Renal pelvis (tissue), 4 donors: ENCODE measurements around the gene EZR. TPM values are rescaled to one million over a fixed set of nuclear protein-coding genes. Genes with fewer than 3 reads are reported as not detected.

ENCODE experiments used
- DNase-seq: peaks from one replicate; pipeline ENCODE4 v3.0.0-alpha.2; 2013
- polyA plus RNA-seq, 3 donors: library from polyadenylated mRNA; unstranded; fragments of 120-200 nt; gene quantifications; one replicate each; pipeline ENCODE4 v1.2.1, GENCODE V29; 2013; ENCODE audit not compliant: insufficient read length in 3 of 3

Gene EZR
- polyA plus RNA-seq, 3 donors = 256 to 292 (median 274) TPM

DNA sequence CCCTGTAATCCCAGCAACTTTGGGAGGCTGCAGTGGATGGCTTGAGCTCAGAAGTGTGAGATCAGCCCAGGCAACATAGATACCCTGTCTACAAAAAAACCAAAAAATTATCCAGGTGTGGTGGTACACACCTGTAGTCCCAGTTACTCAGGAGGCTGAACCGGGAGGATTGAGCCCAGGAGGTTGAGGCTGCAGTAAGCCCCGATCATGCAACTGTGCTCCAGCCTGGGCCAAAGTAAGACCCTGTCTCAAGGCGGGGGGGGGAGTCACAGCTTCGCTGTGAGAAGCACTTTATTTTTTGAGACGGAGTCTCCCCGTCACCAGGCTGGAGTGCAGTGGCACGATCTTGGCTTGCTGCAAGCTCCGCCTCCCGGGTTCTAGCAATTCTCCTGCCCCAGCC lies 54.2 kb downstream of the EZR start:
- no peak for DNase-seq

GRCh38 chr6:158764183-158764849 lies 54.9 kb downstream of the EZR start:
- no peak for DNase-seq

DNA sequence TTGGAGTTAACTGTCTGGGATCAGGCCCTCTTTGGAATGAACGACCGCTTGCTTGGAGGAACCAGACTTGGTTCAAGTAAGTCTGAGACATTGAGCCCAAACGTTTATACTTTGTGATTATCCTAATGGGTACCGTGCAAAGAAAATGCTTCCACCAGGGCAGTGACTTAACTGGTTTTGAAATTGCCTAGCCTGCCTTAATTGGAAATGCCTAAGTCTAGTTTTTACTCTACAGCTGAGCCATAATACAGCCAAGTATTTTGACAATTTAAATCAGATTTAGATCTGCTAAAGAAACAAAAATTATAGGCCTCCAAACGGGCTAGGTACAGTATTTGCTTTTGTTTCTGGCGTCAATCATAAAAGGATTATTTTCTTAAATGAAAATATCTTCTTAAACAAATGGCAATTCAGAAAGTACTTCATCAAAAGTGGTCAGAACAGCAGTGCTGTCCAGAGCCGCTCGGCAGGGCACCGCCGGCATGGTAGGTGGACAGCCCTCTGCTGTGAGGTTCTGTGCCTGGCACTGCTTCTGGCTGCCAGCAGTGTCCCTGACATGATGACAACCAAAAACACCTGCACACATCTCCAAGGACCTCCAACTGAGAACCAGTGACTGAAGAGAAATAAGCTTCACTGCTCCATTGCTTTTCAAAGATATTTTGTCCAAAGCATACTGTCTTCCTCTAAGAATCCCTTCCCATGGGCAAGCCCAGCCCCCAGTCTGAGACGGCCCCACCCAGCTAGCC lies 55.6 kb downstream of the EZR start:
- no peak for DNase-seq

DNA sequence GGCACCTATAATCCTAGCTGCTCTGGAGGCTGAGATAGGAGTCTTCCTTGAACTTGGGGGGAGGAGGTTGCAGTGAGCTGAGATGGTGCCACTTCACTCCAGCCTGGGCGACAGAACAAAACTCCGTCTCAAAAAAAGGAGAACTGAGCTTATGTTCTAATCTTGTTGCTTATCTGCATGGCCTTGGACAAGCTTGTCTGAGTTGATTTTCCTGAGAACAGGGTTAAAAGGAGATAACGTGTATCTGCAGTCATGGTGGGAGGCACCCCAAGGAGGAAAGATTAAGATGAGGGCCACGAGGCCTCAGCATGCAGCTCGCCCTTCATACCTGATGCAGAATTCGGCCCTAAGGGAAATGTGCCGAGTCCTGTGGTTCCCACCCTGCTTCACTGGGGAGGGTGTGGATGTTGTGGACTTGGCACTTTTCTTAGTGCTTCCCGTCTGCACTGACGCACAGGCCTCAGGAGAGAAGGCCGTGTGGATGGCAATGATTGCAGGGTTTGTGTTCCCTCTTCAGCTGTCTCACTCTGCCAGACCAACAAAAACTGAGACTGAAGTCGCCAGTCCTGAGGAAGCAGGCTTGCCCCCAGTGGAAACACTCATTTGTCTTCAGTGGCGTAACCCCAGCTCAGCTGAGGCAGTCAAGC lies 56.3 kb downstream of the EZR start:
- DNase-seq = no peak

DNA sequence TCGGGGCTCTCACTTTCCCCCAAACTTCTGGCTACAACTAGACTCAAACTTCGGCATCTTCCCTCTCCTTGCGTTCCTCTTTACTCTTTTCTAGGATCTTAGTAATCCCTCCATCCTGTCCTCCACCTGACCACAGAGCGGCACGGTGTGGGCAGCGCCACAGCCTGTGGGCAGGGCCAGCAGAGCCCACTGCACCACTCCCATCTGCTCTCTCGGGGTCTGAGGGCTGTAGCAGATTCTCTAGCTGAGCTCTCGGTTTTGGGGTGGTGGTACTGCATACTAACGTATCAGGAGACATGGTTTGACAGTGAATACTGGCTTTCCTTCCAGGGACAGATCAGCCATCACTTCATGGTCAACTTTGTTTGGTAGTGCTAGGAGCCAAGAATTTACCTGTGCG lies 57.4 kb downstream of the EZR start:
- no peak for DNase-seq

- DNase-seq = no peak
Measured at GRCh38 chr6:158760618-158761250, 58.4 kb downstream of the EZR start.

- DNase-seq = no peak
Measured at GRCh38 chr6:158759966-158760617, 59.1 kb downstream of the EZR start.

- DNase-seq = no peak
Measured at GRCh38 chr6:158758941-158759479, 60.2 kb downstream of the EZR start.

- peak; percentile 76 for DNase-seq
Measured at GRCh38 chr6:158758451-158758860, 60.7 kb downstream of the EZR start.

- DNase-seq = no peak
Measured at GRCh38 chr6:158757753-158758090, 61.4 kb downstream of the EZR start.

GRCh38 chr6:158756977-158757752 lies 62.0 kb downstream of the EZR start:
- DNase-seq = no peak

- no peak for DNase-seq
Measured at GRCh38 chr6:158756126-158756525, 63.0 kb downstream of the EZR start.

GRCh38 chr6:158755636-158756035 lies 63.5 kb downstream of the EZR start:
- DNase-seq = no peak

DNA sequence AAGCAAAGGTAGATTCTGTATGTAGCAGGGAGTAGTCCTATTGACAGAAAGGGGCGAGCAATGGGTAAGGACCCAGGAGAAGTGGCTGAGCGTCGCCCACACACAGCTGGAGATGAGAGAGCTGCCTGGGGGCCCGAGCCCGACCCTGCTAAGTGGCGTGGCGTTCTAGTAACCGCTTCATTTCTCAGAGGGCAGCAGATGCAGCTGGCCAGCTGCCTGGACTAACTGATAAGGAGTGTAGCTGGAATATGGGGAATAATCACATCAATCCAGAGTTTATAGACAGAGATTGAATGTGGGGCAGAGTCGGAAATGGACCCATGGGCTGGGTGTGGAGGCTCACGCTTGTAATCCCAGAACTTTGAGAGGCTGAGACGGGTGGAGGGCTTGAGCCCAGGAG lies 64.4 kb downstream of the EZR start:
- DNase-seq = no peak

- DNase-seq = no peak
Measured at GRCh38 chr6:158753811-158754210, 65.4 kb downstream of the EZR start.

DNA sequence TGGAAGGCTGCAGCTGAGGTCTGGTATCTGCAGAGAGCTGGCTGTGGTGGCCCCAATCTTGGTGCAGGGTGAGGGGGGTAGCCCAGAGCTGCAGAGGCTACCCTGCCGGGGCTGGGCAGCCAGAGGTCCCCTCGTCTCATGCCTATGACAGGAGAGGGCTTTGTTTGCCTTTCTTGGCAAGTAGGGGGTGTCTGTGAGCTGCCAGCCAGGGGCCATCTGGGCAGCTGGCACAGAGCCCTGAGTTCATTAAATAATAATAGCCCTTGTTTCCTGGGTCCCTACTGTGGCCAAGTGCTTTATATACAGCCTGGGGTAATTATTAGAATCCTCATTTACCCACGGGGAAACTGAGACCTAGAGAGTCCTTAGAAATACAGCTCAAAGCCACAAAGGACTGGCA lies 66.6 kb downstream of the EZR start:
- no peak for DNase-seq

DNA sequence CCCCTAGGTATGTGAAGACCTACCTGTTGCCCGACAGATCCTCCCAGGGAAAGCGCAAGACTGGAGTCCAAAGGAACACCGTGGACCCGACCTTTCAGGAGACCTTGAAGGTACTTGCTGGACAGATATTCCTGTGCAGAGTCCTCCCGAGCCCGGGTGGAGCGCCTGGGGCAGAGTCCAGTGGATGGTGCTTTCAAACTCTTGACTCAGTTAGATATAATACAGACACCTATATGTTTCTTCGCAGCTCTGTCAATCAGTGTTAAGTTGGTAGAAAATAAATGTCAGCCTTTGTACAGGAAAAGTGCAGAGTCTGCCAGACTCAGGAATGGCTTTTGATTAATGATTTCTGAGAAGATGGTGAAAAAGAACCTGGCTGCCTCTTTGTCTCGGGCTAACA lies 67.2 kb downstream of the EZR start:
- no peak for DNase-seq

DNA sequence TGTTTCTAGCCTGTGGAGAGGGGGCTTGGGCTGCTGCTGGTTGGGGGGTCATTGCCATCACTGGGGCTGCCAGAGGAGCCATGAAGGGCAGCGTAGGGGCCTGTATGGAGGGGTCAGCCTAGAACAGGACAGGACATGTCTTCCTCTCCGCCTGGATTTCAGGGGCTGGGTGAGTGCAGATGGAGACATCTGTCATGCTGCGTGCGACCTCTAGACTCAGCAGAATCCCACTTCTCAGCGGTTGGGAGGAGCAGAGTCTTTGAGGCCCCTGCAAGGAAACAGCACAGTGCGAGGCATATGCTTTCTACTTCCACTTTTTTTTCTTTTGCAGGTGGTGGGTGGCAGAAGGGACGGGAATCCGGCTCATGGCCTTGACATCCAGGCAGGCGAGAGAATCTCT lies 67.9 kb downstream of the EZR start:
- no peak for DNase-seq

GRCh38 chr6:158744986-158745430 lies 74.2 kb downstream of the EZR start:
- no peak for DNase-seq

DNA sequence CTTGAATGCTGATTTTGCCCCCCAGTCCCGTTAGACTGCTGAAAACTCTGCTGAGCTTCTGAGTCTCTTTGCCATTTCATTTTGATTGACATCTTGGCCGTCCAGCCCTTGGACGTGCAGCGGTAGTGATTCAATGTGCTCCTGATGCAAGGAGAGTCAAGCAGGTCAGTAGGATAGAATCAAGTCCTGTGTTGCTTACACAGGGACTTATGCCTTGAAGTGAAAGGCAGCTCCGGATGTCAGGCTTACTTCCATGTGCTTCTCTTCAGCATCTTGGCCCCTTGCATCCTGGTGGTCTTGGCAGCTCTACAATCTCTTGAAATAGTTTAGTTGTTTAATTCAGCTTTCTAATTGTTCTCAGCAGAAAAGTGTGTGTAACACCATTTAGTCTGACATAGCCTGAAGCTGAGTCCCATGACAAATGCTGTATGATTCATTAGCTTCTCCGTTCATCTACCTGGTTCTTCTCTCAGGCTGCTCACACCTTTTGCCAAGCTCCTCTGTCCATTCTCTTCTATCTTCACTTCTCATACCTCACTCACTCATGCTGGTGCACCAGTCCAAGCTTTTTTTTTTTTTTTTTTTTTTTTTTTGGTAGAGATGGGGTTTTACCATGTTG lies 76.0 kb downstream of the EZR start:
- no peak for DNase-seq

- DNase-seq = no peak
Measured at GRCh38 chr6:158739673-158740072, 79.5 kb downstream of the EZR start.
